ENCODE results near the gene UMODL1.

UMODL1 gene

DNA sequence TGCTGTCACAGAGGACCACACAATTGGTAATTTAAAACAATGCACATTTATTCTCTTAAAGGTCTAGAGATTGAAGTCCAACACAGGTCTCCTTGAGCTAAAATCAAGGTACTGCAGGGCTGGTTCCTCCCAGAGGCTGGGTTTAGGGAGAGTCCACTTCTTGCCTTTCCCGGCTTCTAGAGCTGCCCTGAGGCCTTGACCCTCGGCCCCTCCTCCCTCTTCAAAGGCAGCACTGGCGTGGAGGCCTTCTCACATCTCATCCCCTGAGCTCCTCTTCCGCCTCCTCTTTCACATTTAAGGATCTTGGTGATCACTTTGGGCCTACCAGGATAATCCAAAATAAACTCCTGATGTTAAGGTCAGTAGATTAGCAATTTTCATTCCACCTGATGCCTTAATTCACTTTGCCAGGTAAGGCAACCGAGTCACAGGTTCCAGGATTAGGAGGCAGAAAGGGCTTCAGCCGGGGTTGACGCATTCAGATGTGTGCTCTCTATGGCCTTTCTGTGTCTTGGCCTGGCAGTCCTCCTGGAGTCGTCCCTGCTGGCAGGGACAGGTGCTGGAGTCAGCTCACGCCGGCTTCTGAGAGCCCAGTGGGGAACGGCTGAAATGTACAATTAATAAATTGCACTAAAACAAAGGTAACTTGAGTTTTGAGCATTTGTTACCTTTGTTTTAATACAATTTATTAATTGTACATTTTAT, 86.6 kb downstream of the UMODL1 start:
- TF ChIP-seq SPI1 (IDR thresholded peaks at IDR 0.05; ENCODE audit: low read depth, low read length) (no peak), POLR2A (IDR thresholded peaks at IDR 0.05; ENCODE audit: low read depth, low read length) (no peak), POU2F2 (IDR thresholded peaks at IDR 0.05; ENCODE audit: low read depth, low read length) (no peak), PAX5 (IDR thresholded peaks at IDR 0.05; ENCODE audit: insufficient read depth, low read length, severe bottlenecking) (no peak), TAF1 (IDR thresholded peaks at IDR 0.05; ENCODE audit: low read depth, low read length) (no peak), POLR2AphosphoS5 (IDR thresholded peaks at IDR 0.05; ENCODE audit: low read depth, low read length) (no peak)
- no peak for FAIRE-seq
- no peak for DNase-seq (ENCODE audit: insufficient read length, low spot score)

DNA sequence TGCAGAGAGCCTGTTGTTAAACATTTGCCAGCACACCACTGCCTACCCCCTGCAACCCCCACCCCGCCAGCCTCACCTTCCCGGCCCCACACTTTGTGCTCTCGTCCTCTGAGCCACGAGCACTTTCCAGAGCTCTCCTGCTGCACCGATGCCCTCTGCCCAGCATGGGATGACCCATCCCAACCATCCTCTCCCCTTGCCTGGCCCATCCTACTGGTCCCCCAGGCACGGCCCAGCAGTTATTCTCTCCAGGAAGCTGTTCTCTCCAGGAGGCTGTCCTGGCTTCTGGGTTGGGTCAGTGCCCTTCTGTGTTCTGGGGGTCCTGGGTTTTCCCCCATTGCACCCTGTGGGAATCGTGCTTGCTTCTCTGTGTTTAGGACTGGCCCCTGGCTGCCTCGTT, 87.7 kb downstream of the UMODL1 start:
- no peak for TF ChIP-seq TAF1 (IDR thresholded peaks at IDR 0.05; ENCODE audit: low read depth, low read length)
- TF ChIP-seq POLR2A (IDR thresholded peaks at IDR 0.05; ENCODE audit: low read depth, low read length) = no peak
- TF ChIP-seq SPI1 (IDR thresholded peaks at IDR 0.05; ENCODE audit: low read depth, low read length) = no peak
- FAIRE-seq (no peak), DNase-seq (ENCODE audit: insufficient read length, low spot score) (no peak)

DNA sequence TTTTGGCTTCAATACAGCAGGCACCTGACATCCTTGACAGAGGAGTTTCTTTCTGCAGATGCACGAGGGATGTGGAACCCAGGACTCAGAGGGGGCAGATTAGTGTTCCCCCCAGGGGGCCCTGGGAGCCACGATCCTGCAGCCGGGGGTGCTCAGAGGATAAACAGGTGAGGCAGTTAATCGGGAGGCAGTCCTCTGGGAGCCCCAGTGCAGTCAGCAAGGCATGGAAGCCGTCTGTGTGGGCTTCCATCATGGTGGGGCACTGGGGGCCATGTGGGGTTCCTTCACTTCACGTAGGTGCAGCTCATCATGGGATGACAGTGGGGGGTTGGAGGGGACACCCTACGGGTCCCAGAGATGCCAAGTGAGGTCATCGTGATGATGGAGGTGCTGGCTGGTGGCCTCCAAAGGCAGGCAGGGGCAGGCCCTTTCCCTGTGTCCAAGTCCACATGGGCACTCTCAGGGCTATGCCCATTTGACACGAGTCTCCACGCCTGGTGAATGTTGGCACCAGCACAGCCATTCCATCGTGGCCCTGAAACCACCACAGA, 88.5 kb downstream of the UMODL1 start:
- no peak for DNase-seq (ENCODE audit: insufficient read length, low spot score)
- FAIRE-seq = no peak
- TF ChIP-seq PAX5 (IDR thresholded peaks at IDR 0.05; ENCODE audit: insufficient read depth, low read length, severe bottlenecking) (no peak), POLR2A (IDR thresholded peaks at IDR 0.05; ENCODE audit: low read depth, low read length) (no peak), POLR2AphosphoS5 (IDR thresholded peaks at IDR 0.05; ENCODE audit: low read depth, low read length) (no peak)

DNA sequence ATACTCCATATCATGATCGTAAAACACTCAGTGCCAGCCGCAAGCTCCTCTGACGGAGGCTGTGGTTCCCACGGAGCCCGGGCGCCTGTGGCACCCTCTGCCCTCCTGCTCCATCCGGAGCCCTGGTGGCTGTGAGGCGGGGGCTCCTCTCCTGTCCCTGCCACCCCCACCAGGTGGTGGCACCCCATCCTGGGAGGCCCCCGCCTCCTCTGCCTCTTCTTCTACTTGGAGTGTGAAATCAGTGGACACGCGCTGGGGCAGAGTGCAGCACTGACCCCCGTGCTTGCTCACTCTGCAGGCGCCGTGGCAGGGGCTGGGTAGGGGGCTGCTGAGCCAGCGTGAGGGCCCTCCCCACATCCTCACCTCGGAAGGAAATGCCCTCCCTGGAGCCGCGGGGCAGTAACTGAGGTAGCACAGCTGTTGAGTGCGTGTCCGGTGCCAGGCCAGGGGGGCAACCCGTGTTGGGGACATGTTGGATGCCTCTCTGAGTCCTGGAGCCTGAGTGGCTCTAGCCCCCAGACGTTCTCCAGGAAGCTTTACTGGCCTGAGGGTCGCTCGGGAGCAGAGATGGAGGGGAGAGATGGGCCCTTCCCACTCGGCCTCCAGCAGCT, 89.1 kb downstream of the UMODL1 start:
- TF ChIP-seq POU2F2 (IDR thresholded peaks at IDR 0.05; ENCODE audit: low read depth, low read length) (no peak), POLR2A (IDR thresholded peaks at IDR 0.05; ENCODE audit: low read depth, low read length) (no peak), TAF1 (IDR thresholded peaks at IDR 0.05; ENCODE audit: low read depth, low read length) (no peak), POLR2AphosphoS5 (IDR thresholded peaks at IDR 0.05; ENCODE audit: low read depth, low read length) (no peak), PAX5 (IDR thresholded peaks at IDR 0.05; ENCODE audit: insufficient read depth, low read length, severe bottlenecking) (no peak), SPI1 (IDR thresholded peaks at IDR 0.05; ENCODE audit: low read depth, low read length) (no peak)
- no peak for DNase-seq (ENCODE audit: insufficient read length, low spot score)
- no peak for FAIRE-seq

- no peak for DNase-seq (ENCODE audit: insufficient read length, low spot score)
- no peak for FAIRE-seq
- TF ChIP-seq SPI1 (IDR thresholded peaks at IDR 0.05; ENCODE audit: low read depth, low read length) (no peak), TAF1 (IDR thresholded peaks at IDR 0.05; ENCODE audit: low read depth, low read length) (no peak), POLR2A (IDR thresholded peaks at IDR 0.05; ENCODE audit: low read depth, low read length) (no peak), POU2F2 (IDR thresholded peaks at IDR 0.05; ENCODE audit: low read depth, low read length) (no peak), POLR2AphosphoS5 (IDR thresholded peaks at IDR 0.05; ENCODE audit: low read depth, low read length) (no peak), PAX5 (IDR thresholded peaks at IDR 0.05; ENCODE audit: insufficient read depth, low read length, severe bottlenecking) (no peak)
Observed at GRCh38 chr21:42160765-42161164, 89.6 kb downstream of the UMODL1 start.

DNA sequence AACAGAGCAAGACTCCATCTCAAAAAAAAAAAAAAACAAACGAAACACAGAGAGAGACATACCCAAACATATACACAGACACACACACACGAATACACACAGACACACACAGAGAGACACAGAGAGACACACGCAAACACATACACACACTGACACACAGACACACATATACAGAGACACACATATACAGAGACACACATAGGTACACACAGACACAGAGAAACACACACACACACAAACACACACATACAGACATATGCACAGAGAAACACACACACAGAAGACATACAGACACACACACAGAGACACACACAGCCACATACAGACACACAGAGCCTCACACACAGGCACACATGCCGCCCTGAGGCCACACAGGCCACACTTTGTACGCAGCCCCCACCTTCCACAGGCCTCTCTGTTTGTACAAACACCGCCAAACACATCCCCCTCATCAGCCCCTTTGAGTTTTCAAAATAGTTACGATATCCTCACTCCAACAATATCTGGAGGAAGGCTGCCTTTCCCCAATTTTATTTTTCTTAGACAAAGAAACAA, 90.4 kb downstream of the UMODL1 start:
- DNase-seq (ENCODE audit: insufficient read length, low spot score) (no peak), FAIRE-seq (no peak)
- TF ChIP-seq POLR2AphosphoS5 (IDR thresholded peaks at IDR 0.05; ENCODE audit: low read depth, low read length) (no peak), SPI1 (IDR thresholded peaks at IDR 0.05; ENCODE audit: low read depth, low read length) (no peak), POU2F2 (IDR thresholded peaks at IDR 0.05; ENCODE audit: low read depth, low read length) (no peak), TAF1 (IDR thresholded peaks at IDR 0.05; ENCODE audit: low read depth, low read length) (no peak), POLR2A (IDR thresholded peaks at IDR 0.05; ENCODE audit: low read depth, low read length) (no peak), PAX5 (IDR thresholded peaks at IDR 0.05; ENCODE audit: insufficient read depth, low read length, severe bottlenecking) (no peak)

DNA sequence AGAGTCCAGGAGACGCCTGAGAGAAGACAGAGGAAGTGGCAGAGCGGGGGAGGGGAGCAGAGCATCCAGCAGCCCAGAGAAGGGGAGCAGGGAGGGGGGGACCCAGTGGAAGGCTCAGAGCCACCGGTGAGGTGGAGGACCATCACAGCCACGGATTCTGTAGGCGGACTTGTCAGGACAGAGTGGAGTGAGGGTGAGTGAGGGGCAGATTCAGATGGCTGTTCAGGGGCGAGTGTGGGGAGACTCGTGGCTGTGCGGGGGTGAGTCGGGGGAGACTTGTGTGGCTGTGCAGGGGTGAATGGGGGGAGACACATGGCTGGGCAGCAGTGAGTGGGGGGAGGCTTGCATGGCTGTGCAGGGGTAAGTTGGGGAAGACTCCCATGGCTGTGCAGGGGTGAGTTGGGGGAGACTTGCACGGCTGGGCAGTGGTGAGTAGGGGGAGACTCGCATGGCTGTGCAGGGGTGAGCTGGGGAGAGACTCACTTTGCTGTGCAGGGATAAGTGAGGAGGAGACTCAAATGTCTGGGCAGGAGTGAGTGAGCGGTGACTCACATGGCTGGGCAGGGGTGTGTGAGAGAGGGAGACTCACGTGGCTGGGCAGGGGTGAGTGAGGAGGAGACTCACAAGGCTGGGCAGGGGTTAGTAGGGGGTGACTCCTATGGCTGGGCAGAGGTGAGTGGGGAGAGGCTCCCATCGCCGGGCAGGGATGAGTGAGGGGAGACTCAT, 91.0 kb downstream of the UMODL1 start:
- FAIRE-seq (no peak), DNase-seq (ENCODE audit: insufficient read length, low spot score) (no peak)
- TF ChIP-seq PAX5 (IDR thresholded peaks at IDR 0.05; ENCODE audit: insufficient read depth, low read length, severe bottlenecking) (no peak), TAF1 (IDR thresholded peaks at IDR 0.05; ENCODE audit: low read depth, low read length) (no peak), POLR2A (IDR thresholded peaks at IDR 0.05; ENCODE audit: low read depth, low read length) (no peak), POLR2AphosphoS5 (IDR thresholded peaks at IDR 0.05; ENCODE audit: low read depth, low read length) (no peak), POU2F2 (IDR thresholded peaks at IDR 0.05; ENCODE audit: low read depth, low read length) (no peak), SPI1 (IDR thresholded peaks at IDR 0.05; ENCODE audit: low read depth, low read length) (no peak)

DNA sequence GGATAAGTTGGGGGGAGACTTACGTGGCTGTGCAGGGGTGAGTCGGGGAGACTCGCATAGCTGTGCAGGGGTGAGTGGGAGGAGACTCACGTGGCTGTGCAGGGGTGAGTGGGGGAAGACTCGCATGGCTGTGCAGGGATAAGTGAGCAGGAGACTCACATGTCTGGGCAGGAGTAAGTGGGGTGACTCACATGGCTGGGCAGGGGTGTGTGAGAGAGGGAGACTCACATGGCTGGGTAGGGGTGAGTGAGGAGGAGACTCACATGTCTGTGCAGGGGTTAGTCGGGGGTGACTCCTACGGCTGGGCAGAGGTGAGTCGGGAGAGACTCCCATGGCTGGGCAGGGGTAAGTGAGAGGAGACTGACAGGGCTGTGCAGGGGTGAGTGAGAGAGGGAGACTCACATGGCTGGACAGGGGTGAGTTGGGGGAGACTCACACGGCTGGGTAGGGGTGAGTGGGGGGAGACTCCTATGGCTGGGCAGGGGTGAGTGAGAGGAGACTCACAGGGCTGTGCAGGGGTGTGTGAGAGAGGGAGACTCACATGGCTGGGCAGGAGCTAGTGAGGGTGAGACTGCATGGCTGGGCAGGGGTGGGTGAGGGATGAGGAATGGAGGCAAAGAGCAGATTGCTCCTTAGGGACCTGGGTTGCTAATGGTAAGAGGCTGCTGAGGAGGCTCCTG, 91.9 kb downstream of the UMODL1 start:
- TF ChIP-seq POLR2AphosphoS5 (IDR thresholded peaks at IDR 0.05; ENCODE audit: low read depth, low read length) (no peak), PAX5 (IDR thresholded peaks at IDR 0.05; ENCODE audit: insufficient read depth, low read length, severe bottlenecking) (no peak), SPI1 (IDR thresholded peaks at IDR 0.05; ENCODE audit: low read depth, low read length) (no peak), POLR2A (IDR thresholded peaks at IDR 0.05; ENCODE audit: low read depth, low read length) (no peak), TAF1 (IDR thresholded peaks at IDR 0.05; ENCODE audit: low read depth, low read length) (no peak), POU2F2 (IDR thresholded peaks at IDR 0.05; ENCODE audit: low read depth, low read length) (no peak)
- FAIRE-seq = no peak
- no peak for DNase-seq (ENCODE audit: insufficient read length, low spot score)

DNA sequence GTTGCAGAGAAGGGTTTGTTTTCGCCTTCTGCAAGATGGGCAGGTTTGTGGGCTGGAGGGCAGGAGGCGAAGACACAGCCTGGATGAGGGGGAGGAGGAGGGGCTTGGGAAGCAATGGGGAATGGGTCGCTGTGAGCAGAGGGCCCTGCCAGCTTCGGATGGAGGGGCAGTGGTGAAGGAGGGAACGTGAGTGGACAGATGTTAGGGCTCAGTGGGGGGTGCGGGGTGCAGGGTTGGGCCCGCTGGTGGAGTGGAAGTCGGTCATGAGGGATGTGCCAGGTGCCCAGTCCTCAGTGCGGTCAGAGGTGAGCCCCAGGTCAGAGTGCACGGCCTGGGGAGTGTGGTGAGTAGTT, 92.4 kb downstream of the UMODL1 start:
- DNase-seq (ENCODE audit: insufficient read length, low spot score) = no peak
- FAIRE-seq = no peak
- TF ChIP-seq POU2F2 (IDR thresholded peaks at IDR 0.05; ENCODE audit: low read depth, low read length) (no peak), PAX5 (IDR thresholded peaks at IDR 0.05; ENCODE audit: insufficient read depth, low read length, severe bottlenecking) (no peak), POLR2A (IDR thresholded peaks at IDR 0.05; ENCODE audit: low read depth, low read length) (no peak), POLR2AphosphoS5 (IDR thresholded peaks at IDR 0.05; ENCODE audit: low read depth, low read length) (no peak), SPI1 (IDR thresholded peaks at IDR 0.05; ENCODE audit: low read depth, low read length) (no peak), TAF1 (IDR thresholded peaks at IDR 0.05; ENCODE audit: low read depth, low read length) (no peak)
